ENCODE results near the gene FAM163B. TPM values are rescaled to one million over a fixed set of nuclear protein-coding genes. Genes with fewer than 3 reads are reported as not detected.

The FAM163B gene
- total and polyA plus RNA-seq, 2 donors (not counting 3 experiments of a cell fraction or from before 2014, with no cell fraction given) = not detected

GRCh38 chr9:133566382-133566781 is 42.8 kb downstream of the FAM163B start:
- H3K27me3 ChIP-seq (ENCODE audit: control insufficient read depth in 2 of 2, insufficient read depth in 2 of 2, low read length in 2 of 2) = no peaks in the 10 kb centered on the region
- no peaks in the 10 kb centered on the region for H3K4me1 ChIP-seq (ENCODE audit: control insufficient read depth, extremely low read depth, insufficient read depth, low read length)
- no peak overlapping the region for H3K27ac ChIP-seq (ENCODE audit: insufficient read depth, low read depth, low read length)
- no peak overlapping the region for H2AFZ ChIP-seq (ENCODE audit: low read depth, low read length)
- FAIRE-seq (no peak), DNase-seq (ENCODE audit: low read depth, low spot score) (no peak)
- intact Hi-C loops (cut with micrococcal nuclease) (no loop called here), dilution Hi-C loops (cut with MboI; ENCODE audit: extremely low pct_ligation_motif_present, low sequenced_read_pairs) (no loop called here)
- no peak overlapping the region for H3K4me3 ChIP-seq (replicated peaks in 1 of 3; ENCODE audit: insufficient read depth in 1 of 3, low read depth in 1 of 3, low read length in 3 of 3)
- H3K79me2 ChIP-seq (ENCODE audit: control insufficient read depth, insufficient read depth, low read length) = no peaks in the 10 kb centered on the region
- no peaks in the 10 kb centered on the region for H3K9me3 ChIP-seq (replicated peaks; ENCODE audit: control insufficient read depth, insufficient read depth, low read length)
- H4K20me1 ChIP-seq (replicated peaks; ENCODE audit: control insufficient read depth, extremely low read depth, insufficient read depth, low read length) = no peaks in the 10 kb centered on the region
- no peak overlapping the region for H3K4me2 ChIP-seq (ENCODE audit: insufficient read depth, low read length)
- ChIA-PET POLR2A (no interaction called here), CTCF (no interaction called here)
- H3K9ac ChIP-seq (replicated peaks; ENCODE audit: extremely low read depth, insufficient read depth, low read length) = no peak overlapping the region
- TF ChIP-seq JUN (IDR thresholded peaks at IDR 0.05; ENCODE audit: borderline replicate concordance, insufficient read depth, insufficient read length, low read depth) = no peak
- TF ChIP-seq POLR2AphosphoS5 (IDR thresholded peaks at IDR 0.05; ENCODE audit: insufficient read depth, low read depth, low read length) = no peak
- TF ChIP-seq CTCF (IDR thresholded peaks at IDR 0.05; ENCODE audit: extremely low read depth in 1 of 2, insufficient read depth in 1 of 2, low read depth in 1 of 2, low read length in 2 of 2) = no peak
- no peak for TF ChIP-seq FOS (IDR thresholded peaks at IDR 0.05; ENCODE audit: borderline replicate concordance, insufficient read depth, low read length)
- no peak for TF ChIP-seq MAX (IDR thresholded peaks at IDR 0.05; ENCODE audit: insufficient read depth, insufficient read length)
- TF ChIP-seq POLR2A (IDR thresholded peaks at IDR 0.05; ENCODE audit: low read depth, low read length) = no peak
- TF ChIP-seq MYC (IDR thresholded peaks at IDR 0.05; ENCODE audit: low read depth, low read length) = no peak
- no peaks in the 10 kb centered on the region for H3K36me3 ChIP-seq (ENCODE audit: control insufficient read depth in 2 of 2, extremely low read depth in 1 of 2, insufficient read depth in 2 of 2, low read length in 2 of 2)
- no TSS peak for BruUV-seq (replicated peaks)
- no peaks in the 10 kb centered on the region for H3K9me1 ChIP-seq (replicated peaks; ENCODE audit: control insufficient read depth, extremely low read depth, insufficient read depth, low read length)

All from endothelial cell of umbilical vein (primary cell).